GM04504 (cell line): ENCODE results near the gene PAX4.
"Not testable (repeated sequence)": the region's sequence is repeated elsewhere in the genome, so short reads cannot be mapped to it uniquely, and the experiment has no call there.

Experiments
- DNase-seq: peaks from one replicate; pipeline ENCODE4 v3.0.0-alpha.2; 2012; ENCODE audit warnings: low read depth

PAX4 gene

DNA sequence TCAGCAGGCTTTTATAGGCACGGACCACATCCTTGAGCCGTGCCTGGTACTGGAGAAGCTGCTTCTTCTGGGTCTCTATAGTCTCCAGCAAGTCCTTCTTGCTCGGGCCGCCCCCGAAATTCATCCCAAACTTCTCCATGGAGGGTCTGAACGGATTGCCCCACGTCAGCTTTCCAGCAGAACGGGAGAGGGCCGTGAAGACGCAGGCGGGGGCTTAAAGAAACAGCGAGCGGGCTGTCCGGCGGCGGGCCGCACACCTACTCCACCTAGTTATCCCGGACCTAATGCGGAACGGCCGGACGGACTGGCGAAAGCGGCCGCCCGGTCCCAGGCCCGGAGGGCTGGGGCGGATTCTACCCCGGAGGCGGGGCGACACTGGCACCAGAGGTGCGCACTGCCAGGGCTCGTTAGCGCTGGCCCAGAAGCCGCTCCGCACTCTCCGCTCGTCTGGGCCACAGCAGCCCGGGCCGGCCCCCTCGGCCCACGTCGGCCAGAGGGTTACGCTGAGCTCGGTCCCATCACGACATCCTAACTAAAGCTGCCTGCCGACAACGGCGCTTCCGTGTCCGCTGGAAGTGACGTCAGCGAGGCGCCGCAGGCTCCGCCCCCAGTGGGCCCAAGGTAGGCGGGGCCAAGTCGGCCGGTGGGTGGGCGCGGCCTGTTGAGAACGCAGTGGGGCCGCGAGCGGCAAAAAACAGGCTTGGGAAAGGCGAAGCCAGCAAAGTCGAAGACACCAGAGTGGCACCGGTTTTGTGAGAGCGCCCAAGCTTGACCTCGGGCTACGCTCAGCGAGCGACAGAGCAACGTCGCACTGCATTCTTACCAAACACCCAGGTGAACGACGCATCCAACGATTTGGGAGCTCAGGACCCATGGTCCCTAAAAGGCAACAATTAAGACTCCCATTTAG, 32.6 kb downstream of the PAX4 start, which contains the start of gene GCC1:
Gene GCC1, minus strand, starts transcription at position 553 of the 910 bp plus-strand sequence. Its CDS starts 414 bp downstream, at position 139.
- peak; percentile 71 for DNase-seq

DNA sequence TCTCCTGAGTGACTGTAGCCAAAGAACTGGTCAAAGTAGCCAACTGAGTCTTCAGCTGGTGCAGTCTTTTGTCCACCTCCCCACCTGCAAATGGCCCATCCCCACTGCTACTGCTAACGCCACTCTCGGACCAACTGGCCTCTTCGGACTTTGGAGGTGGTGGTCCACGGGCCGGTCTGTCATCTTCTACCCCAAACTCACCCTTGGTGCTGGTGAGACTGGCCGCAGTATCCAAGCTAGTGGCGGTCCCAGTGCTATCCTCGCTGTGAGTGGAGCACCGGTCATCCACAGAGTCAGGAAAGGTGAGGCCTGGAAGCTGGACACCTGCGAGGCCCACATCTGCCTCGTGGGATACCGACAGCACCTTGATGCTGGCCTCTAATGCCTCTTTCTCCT, 33.3 kb downstream of the PAX4 start:
- DNase-seq = no peak

DNA sequence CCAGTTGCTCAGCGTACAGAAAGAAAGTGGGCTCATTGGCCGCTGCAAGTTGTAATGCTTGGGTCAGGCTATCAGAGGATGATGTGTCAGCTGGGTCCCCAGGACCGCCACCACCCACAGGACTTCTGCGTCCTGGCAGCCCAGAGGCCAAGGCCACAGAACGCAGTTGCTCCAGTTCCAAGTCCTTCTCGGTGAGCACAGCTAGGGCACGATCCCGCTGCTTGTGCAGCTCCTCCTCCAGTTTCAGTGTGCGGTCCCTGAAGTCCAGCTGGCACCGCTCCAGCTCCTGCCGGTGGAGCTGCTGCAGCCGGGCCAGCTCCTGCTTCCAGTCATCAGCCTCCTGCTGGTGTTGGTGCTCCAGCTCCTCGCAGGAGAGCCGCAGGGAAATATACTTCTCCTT, 35.6 kb downstream of the PAX4 start:
- DNase-seq = no peak

DNA sequence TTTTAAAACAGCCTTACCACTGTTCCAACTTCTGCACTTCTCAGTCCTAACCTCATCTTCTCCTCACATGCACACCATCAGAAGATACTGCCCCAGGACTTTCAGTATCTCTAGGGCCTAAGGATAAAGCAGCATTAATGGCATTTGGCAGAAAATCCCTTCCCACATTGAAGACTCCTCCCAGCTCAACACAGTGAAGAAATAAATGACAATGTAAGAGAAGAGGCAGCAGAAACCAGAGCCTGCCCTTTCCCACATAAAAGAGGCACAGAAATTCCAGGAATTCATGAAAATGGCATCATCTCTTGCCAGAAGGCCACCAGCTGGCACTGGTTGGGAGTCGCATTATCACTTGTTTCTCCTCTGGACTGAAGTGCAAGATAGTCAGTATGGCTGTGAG, 36.2 kb downstream of the PAX4 start:
- DNase-seq = no peak

DNA sequence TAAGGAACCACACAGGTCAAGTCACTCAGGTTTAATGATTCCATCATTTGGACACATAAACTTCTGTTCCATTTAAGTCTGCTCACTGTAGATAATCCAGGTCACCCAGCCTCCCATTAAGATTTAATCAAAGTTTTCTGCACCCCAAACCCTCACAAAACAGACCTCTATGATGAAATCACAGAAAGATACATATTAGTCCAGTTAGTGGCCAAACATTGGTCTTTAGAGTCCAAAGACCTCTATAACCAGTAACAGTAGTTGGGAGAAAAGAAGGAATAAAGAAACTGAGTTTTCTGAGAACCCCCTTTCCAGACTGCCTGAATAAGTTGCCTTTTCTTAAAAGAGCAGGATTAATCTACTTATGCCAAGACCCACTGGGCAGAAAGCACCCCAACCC, 37.3 kb downstream of the PAX4 start:
- DNase-seq = no peak

DNA sequence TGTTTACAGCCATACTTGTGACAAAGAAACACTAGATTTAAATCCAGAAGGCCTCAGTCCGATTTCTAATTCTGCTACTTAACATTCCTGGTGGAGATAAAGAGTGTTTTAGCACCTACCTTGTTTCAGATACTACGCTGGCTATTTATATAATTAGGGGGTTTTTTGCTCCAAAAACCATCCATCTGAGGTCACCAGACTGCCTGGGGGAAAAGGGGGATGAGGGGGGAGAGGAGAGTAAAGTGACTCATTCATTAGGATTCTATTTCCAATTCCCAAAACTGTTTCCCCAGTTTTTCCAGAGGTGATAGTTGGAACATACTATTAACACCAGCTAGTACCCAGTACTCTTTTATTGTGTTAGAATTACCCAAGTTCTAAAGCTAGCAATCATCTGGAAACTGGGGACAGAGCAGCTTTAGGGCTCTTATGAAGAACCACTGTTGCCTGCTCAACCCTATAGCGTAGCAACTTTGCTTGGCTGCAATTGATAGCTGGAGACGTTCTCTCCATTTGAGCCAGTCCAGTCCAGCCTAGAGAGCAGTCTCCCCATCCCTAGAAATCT, 39.1 kb downstream of the PAX4 start:
- DNase-seq = no peak

DNA sequence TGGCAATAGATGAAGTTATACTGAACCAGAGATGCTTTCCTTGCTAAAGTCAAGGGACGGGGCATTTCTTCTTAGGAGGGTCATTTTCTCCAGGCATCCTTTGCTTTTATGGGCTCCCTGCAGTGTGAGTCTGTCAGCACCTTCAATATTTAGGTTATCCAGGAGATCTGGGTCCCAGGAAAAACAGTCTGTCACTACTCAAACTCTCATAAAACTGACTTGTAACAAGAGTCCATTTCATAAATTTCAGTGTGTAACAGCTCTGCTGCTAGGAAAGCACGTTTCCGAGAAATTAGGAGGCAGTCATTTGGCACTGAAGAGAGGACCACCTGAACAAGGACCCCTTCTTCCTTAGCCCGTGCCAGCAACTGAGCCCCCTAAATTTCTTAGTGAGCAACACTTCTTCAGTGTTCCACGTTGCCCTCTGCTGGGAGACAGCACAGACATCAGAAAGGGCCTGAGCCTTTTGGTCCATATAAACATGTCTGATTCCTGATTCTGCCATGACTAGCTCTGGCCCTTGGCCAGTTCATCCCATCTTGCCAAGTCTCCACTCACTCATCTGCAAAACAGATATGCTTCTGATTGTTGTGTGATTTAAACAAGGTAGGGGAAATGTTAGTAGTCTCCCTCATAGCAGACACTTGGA, 39.8 kb downstream of the PAX4 start:
- no peak for DNase-seq

DNA sequence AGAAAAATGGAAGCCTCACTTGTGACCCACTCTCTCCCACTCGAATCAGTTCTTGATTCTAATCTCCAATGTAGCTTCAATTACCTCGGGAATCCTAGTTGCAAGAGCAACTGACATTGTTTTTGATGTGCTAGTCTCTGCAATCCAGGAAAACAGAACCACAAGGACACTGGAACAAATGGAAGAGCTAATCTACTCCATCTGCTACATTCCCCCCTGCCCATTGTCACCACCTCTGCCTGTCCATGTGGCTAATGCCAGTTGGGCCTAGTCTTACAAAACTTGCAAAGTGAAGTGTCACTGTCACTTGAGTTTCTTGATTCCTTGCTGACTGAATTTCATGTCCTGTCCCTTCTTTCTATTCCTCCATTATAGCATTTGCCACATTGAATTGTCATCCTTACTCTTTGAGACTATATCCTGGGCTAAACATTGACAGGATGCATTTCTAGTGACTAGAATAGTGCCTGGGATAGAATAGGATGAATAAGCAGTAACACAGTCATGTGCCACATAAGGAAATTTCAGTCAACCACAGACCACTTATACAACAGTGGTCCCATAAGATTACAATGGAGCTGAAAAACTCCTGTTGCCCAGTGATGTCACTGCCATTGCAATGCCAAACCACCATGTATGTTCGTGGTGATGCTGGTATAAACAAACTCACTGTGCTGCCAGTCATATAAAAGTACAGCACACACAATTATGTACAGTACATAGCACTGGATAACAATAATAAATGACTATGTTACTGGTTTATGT, 46.0 kb downstream of the PAX4 start:
- DNase-seq = no peak

DNA sequence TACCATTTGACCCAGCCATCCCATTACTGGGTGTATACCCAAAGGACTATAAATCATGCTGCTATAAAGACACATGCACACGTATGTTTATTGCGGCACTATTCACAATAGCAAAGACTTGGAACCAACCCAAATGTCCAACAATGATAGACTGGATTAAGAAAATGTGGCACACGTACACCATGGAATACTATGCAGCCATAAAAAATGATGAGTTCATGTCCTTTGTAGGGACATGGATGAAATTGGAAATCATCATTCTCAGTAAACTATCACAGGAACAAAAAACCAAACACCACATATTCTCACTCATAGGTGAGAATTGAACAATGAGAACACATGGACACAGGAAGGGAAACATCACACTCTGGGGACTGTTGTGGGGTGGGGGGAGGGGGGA, 49.9 kb downstream of the PAX4 start:
- DNase-seq = not testable (repeated sequence)

DNA sequence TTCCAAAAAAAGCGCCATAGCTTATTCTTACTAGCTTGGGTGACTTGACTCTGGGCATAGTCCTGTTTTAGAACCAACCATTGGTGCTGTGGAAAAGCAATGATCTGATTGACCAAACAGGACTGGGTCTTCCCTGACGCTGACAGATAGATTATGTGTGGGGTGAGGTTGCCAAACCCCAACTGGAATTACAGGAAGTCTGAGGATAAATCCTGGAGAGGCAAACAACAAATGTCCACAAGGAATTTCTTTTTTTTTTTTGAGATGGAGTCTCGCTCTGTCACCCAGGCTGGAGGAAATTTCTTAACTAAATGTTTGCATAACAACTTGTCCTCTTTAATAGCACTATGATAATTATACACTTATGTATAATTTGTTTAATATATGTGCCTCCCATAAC, 51.7 kb downstream of the PAX4 start:
- DNase-seq = no peak
